T-helper 2 cell (primary cell): ENCODE measurements around the gene ZBTB6.
"Not testable (repeated sequence)": the region's sequence is repeated elsewhere in the genome, so short reads cannot be mapped to it uniquely, and the experiment has no call there.

Experiments used
- DNase-seq, 5 experiments: peaks; one replicate each; pipeline versions ENCODE4 v3.0.0 to v3.0.0-alpha.2; 2012 to 2022

Gene ZBTB6

DNA sequence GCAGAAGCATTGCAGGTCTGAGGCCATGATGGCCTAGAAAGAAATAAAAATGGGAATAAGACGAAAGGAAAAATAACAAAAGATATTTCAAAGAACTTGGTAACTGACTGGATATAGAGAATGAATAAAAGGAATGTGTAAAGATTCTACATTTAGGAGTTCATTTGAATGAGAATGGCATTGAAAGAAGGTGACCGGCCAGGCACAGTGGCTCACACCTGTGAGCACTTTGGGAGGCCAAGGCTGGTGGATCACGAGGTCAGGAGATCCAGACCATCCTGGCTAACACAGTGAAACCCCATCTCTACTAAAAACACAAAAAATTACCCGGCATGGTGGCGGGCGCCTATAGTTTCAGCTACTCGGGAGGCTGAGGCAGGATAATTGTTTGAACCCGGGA, 9.6 kb upstream of the ZBTB6 start:
- no peak for DNase-seq

GRCh38 chr9:122918310-122918709, 5.2 kb upstream of the ZBTB6 start:
- DNase-seq: no peak

- DNase-seq: no peak
These were observed 506 bp downstream of the ZBTB6 start for GRCh38 chr9:122912671-122912963.

DNA sequence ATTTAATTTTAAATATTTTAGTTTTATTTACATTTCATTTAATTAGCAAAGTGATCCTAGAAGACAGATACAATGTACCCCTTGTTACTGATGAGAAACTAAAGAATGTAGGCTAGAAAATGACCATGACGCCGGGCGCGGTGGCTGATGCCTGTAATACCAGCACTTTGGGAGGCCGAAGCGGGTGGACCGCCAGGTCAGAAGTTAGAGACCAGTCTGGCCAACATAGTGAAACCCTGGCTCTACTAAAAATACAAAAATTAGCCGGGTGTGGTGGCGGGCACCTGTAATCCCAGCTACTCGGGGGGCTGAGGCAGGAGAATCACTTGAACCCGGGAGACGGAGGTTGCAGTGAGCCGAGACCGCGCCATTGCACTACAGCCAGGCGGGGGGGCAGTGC, 7.0 kb downstream of the ZBTB6 start:
- DNase-seq: not testable (repeated sequence)

DNA sequence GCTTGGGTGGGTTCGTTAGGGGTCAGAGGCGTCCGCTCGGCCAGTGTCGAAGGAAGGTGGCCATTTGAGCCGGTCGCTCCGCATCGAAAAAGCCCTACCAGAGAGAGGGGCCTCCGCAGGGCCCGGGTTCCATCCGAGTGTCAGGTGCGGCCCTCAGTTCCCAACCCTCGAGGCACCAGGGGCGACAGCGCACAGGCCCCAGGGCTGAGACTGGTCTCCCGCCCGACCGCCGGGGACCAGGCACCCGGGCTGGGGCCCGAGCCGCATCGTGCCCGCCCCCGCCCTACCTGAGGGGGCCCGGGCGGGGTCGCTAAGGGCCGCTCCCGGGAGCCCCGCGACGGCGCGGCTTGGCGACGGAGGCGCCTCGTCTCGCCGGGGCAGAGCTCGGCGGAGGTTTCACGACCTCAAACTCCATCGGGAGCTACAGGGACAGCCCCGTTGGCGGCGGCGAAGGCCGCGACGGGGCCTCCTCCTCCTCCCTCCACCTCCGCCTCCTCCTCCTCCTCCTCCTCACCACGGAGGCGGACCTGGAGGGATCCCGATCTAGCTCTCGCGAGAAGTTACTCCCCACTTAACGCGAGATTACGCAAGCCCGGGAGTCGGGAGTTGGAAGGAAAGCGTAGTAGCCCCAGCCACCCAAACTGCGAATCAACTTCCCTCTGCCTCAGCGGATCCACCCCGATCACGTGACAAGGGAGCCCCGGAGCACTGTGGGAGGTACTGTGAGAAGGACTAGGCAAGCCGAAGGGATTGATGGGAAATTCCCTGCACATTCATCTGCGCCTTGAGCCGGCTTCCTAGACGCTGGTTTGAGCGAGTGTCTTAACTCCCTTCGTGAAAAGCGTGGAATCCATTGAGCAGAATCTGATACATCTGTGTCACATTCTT, 8.1 kb downstream of the ZBTB6 start, which contains the start of gene RC3H2:
TSS of gene RC3H2 (minus strand) at position 537 of the 888 bp plus-strand sequence. CDS start 7,850 bp downstream, outside the sequence.
- DNase-seq: peak; percentile 80 to 99 (median 96)

GRCh38 chr9:122904466-122904822, 8.7 kb downstream of the ZBTB6 start:
- peak in 3 of 5 experiments; percentile 3 to 25 (median 10) for DNase-seq

DNA sequence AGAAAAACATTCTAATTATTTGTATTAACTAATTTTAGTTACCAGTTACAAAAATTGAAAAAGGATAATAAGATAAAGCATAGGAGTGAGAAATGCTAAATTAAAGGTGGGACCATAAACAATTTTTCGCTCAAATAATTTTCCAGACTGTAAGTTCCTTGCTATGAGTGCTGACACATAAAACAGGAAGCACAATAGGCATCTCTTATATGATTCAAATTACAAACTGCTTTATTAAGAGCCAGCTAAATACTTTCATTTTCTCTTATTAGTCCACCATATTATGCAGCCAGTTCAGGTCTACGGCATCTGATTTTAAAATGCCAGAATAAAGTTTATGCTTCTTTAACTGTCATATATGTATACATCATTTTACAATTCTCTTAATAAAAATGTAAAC, 12.3 kb downstream of the ZBTB6 start:
- DNase-seq: peak in 1 of 5 experiments; percentile 52

- no peak for DNase-seq
These were observed 15.2 kb downstream of the ZBTB6 start for GRCh38 chr9:122897969-122898368.

- no peak for DNase-seq
These were observed 24.6 kb downstream of the ZBTB6 start for GRCh38 chr9:122888480-122888879.

DNA sequence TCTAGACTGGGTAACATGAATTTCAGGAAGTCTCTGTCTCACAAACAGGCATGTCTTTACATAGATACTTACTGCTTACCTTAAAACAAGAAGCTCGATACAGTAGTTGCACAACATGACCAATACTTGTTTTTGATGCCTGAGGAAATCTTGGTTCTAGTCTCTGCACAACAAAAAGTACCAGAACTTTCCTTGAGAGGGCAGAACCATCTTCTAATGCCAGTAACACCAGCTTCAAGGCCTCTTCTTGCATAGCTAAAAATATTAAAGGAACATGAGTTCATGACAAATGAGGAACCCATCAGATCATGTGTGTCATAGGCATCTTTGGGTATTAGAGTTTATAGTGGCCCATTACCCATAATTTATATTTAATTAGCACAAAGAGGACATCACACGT, 30.0 kb downstream of the ZBTB6 start:
- no peak for DNase-seq

- DNase-seq: no peak
These were observed 33.7 kb downstream of the ZBTB6 start for GRCh38 chr9:122879443-122879842.

DNA sequence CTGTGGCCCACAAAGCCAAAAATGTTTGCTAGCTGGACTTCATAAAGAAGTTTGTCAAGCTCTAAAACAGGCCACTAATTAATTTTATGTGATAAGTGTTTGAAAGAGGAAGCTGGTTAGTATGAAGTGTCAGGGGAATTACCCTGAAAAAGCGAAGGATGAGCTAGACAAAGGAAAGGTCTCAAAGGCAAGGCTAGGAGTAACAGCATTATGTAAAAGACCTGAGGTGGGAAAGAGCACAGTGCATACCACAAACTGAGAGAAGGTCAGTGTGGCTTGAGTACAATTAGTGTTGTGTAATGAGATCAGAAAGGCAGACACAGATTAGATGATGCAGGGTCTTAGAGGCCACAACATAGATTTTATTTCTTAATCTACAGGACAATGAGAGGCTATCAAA, 37.6 kb downstream of the ZBTB6 start:
- no peak for DNase-seq

- DNase-seq: not testable (repeated sequence)
These were observed 45.8 kb downstream of the ZBTB6 start for GRCh38 chr9:122867276-122867675.

GRCh38 chr9:122866079-122866478, 47.0 kb downstream of the ZBTB6 start:
- no peak for DNase-seq

GRCh38 chr9:122865300-122865699, 47.8 kb downstream of the ZBTB6 start:
- DNase-seq: no peak

- DNase-seq: no peak
These were observed 49.7 kb downstream of the ZBTB6 start for GRCh38 chr9:122863407-122863806.

GRCh38 chr9:122860319-122861142, 52.6 kb downstream of the ZBTB6 start:
- no peak for DNase-seq
